GM18519 (cell line): ENCODE measurements around the gene CHD2.

Experiments
- ATAC-seq: cut with Tn5 transposase; IDR thresholded peaks from one replicate; pipeline ENCODE4 v1.9.1; 2021; ENCODE audit warnings: mild to moderate bottlenecking, moderate library complexity; ENCODE audit not compliant: unreplicated experiment, low FRiP score

The CHD2 gene

DNA sequence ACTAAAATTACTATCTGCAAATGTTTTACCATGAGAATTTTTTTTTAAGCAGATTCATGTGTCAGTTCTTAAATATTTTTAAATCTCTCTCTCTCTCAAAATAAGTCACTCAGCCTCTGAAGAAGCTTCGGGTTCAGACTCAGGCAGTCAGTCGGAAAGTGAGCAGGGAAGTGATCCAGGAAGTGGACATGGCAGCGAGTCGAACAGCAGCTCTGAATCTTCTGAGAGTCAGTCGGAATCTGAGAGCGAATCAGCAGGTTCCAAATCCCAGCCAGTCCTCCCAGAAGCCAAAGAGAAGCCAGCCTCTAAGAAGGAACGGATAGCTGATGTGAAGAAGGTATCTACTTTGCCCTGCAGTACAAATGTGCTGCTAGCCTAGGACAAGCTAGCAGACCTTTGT lies 24.1 kb downstream of the CHD2 start:
- ATAC-seq: no peak

GRCh38 chr15:92925454-92925853 lies 25.3 kb downstream of the CHD2 start:
- ATAC-seq: no peak

- no peak for ATAC-seq
Observed at GRCh38 chr15:92928225-92928750, 28.2 kb downstream of the CHD2 start.

GRCh38 chr15:92929002-92929401 lies 28.9 kb downstream of the CHD2 start:
- no peak for ATAC-seq

GRCh38 chr15:92930054-92930621 lies 30.0 kb downstream of the CHD2 start:
- no peak for ATAC-seq

DNA sequence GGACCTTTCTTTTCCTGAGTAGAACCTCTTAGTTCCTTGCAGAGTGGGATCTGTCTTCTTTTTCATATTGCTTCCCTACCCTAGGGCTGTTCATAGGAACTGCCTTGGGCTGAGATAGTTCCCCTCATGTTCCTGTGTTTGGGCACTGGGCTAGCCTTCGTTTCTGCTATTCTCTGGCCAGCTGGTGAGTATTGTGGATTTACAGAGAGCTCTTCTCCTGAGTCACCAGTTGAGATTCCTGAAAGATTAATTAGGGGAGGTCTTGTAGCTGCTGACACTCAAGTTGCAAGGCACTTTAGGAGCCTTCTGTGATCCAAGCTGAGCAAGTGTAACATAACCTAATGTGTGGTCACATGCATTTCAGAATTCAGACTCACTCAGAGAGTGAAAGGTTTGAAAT lies 30.7 kb downstream of the CHD2 start:
- no peak for ATAC-seq

DNA sequence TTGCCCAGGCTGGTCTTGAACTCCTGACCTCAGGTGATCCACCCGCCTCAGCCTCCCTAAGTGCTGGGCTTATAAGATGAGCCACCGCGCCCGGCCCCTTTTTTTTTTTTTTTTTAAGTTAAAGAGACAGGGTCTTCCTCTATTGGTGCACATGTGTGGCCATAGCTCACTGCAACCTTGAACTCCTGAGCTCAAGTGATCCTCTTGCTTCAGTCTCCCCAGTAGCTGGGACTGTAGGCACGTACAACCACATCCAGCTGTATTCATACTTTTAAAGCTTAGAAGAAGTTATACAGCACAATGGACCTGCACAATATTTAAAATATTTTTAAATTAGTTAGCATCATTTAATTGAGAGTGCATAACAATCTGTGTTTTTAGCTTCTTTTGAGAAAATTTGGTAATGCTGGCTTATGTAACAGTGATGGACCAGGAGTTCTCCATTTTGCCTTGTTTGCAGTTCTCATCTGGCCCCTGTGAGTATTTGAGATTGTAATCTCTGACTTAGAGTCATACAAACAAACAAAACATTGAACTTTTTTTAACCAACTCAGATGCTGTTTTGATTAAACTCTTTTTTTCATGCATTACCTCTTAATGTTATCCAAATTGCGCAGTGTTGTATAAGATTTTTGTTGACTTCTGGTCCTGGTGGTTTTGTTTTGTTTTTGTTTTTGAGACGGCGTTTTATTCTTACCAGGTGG lies 33.0 kb downstream of the CHD2 start:
- ATAC-seq: no peak

- no peak for ATAC-seq
Observed at GRCh38 chr15:92933831-92934230, 33.7 kb downstream of the CHD2 start.

DNA sequence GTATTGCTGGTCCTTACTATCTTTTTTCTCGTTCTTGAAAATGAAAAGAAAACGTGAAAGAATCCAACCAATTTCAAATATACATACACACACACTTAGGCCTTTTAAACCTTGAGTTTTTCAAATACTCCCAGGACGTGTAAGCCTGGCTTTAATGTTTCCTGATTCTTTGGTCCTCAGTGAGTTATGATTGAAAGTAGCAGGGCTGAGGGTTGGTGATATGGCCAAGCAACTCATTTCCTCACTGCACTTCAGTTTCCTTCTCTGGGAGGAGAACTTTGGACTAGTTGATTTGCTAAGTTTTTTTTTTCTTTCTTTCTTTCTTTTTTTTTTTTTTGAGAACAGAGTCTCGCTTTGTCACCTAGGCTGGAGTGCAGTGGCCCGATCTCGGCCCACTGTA lies 34.6 kb downstream of the CHD2 start:
- no peak for ATAC-seq

- ATAC-seq: no peak
Observed at GRCh38 chr15:92936138-92936537, 36.0 kb downstream of the CHD2 start.

DNA sequence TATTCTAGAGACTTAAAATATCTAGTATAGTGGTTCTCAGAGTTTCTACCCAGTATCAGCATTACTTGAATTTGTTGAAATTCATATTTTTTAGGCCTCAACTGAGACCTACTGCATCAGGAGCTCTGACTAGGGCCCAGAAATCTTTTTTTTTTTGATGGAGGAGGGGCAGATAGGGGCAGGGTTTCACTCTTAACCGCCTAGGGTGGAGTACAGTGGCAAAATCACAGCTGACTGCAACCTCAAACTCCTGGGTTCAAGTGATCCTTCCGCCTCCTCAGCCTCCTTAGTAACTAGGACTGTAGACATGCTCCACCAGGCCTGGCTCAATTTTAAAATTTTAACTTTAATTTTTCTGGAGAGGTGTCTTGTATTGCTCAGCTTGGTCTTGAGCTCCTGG lies 36.6 kb downstream of the CHD2 start:
- ATAC-seq: no peak

DNA sequence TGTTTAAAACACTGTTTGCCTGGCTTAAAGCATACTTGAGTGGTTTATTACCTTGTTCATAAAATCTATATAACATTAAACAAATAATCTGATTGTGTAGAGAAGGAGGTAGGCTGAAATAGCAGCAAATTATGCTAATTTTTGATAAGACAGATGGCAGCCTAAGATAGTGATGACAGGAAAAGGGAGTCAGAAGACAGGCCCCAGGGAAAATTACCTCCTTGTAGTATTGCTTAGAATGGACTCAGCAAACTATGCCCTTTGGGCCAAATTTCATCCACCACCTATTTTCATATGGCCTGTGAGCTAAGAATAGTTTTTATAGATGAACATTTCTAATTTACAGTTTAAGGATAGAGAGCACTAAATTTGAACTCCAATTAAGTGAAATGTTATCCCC lies 37.8 kb downstream of the CHD2 start:
- no peak for ATAC-seq

DNA sequence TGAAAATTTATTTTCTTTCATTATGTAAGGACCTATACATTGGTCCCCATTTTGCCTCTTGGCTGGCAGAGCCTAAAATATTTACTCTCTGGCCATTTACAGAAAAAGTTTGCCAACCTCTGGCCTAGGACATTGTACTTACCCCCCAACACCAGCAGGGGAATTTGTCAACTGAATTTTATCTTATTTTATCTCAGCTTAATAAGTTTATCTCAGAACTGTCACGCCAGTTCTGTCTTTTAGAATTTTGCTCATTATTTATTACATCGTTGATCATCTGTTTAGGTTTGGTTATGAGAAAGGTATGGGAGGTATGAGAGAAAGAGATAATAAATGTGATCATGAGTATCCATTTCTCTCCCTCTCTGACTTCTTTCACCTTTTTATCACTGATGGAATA lies 38.3 kb downstream of the CHD2 start:
- ATAC-seq: no peak

DNA sequence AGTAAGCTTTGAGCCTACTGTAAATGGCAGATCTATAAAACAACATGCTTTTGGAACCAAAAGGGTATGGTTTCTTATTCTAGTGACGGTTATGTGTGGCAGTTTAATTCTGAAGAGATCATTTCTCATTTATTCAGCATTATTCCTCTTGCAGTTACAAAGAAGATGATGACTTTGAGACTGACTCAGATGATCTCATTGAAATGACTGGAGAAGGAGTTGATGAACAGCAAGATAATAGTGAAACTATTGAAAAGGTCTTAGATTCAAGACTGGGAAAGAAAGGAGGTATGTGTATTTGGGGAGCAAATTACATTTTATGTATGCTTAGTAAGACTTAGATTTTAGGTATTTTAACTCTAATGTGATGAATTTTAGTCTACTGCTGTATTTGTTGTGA lies 41.5 kb downstream of the CHD2 start:
- ATAC-seq: no peak

DNA sequence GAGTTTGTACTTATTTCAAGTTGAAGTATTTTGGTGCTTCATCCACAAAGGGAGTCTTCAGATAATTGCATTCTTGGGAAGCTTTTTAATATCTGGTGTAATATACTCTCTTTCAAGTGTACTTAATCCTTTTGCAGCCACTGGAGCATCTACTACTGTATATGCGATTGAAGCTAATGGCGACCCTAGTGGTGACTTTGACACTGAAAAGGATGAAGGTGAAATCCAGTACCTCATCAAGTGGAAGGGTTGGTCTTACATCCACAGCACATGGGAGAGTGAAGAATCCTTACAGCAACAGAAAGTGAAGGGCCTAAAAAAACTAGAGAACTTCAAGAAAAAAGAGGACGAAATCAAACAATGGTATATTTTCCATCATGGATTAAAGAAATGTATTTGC lies 42.6 kb downstream of the CHD2 start:
- ATAC-seq: no peak

GRCh38 chr15:92943581-92943980 lies 43.5 kb downstream of the CHD2 start:
- ATAC-seq: no peak

DNA sequence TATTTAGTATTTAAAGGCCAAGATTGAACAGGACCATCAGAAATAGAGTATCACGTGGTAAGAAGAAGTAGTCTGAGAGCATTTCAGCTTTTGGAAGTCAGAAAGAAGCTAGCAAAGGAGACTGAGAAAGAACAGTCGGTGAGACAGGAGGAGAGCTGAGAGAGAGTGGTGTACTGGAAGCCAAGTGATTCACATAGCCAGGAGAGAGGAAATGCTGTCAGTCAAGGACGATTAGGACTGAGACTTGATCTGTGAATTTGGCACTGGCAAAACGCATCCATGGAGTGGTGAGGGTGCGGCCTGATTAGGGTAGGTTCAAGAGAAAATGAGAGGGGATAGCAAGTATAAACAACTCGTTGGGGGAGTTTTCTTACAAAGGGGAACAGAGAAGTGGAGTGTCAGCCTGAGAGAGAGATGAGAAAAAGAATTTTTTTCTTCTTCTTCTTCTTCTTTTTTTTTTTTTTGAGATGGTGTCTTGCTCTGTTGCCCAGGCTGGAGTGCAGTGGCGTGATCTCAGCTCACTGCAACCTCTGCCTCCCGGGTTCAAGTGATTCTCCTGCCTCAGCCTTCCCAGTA lies 44.9 kb downstream of the CHD2 start:
- ATAC-seq: no peak

DNA sequence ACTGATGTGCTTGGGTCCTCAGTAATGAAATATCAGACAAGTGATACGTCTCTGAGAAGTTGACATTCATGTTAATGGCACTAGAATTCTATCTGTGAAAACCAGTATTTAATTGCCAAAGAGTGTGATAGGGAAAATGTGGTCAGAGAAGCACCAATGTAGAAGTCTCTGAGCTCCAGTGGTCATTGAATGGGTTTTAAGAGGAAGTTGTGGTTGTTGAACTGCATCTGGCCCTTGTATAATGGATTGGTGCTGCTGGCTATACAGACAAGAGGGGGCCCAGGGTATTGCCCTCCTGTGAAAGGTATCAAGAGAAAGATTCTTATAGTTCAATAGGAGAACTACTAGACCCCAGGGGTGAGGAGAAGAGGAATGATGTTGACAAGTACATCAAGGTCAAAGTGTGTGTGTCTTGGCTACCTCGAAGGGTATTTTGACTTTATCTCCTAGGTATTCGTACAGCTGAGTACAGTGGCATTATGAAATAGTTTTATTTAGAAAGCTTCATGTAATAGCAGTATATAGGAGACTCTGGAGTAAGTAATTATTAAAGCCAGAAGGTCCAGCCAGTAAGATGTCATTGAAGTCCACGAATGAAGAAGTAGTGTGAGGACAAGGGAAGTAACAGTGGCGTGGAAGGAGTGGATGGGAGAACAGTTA lies 47.1 kb downstream of the CHD2 start:
- no peak for ATAC-seq

GRCh38 chr15:92949604-92950249 lies 49.6 kb downstream of the CHD2 start:
- no peak for ATAC-seq

- ATAC-seq: no peak
Observed at GRCh38 chr15:92951800-92952457, 51.8 kb downstream of the CHD2 start.

GRCh38 chr15:92952458-92952850 lies 52.3 kb downstream of the CHD2 start:
- ATAC-seq: no peak
